Left lung (tissue), 10 donors: ENCODE data around the gene MLLT1. TPM values are rescaled to one million over a fixed set of nuclear protein-coding genes. Genes with fewer than 3 reads are reported as not detected.

Experiments used
- ATAC-seq: fragments of 200-7000 bp; cut with Tn5 transposase; one replicate; pipeline ENCODE4 v1.9.1; 2020; ENCODE audit warnings: moderate library complexity
- DNase-seq, 4 donors: peaks; one replicate each; pipeline ENCODE4 v3.0.0-alpha.2; 2013 to 2020
- H3K27ac ChIP-seq, 2 donors: fragments of 200-600 bp; sonication (generic) in 1 of 2; one replicate each; pipeline versions ENCODE4 v1.5.0 to v1.8.0; 2020 to 2021
- H3K27me3 ChIP-seq, 2 donors: fragments of 200-600 bp; sonication (generic) in 1 of 2; one replicate each; pipeline versions ENCODE4 v1.5.0 to v1.8.0; 2020 to 2021
- H3K36me3 ChIP-seq, 2 donors: fragments of 200-600 bp; sonication (generic) in 1 of 2; one replicate each; pipeline versions ENCODE4 v1.5.0 to v1.8.0; 2020 to 2021
- H3K4me1 ChIP-seq, 2 donors: fragments of 200-600 bp; one replicate each; pipeline ENCODE4 v1.8.0; 2021
- H3K4me3 ChIP-seq, 2 donors: fragments of 200-600 bp; sonication (generic) in 1 of 2; one replicate each; pipeline versions ENCODE4 v1.5.0 to v1.8.0; 2020 to 2021; ENCODE audit warnings: mild to moderate bottlenecking in 1 of 2
- H3K9me3 ChIP-seq, 2 donors: fragments of 200-600 bp; sonication (generic) in 1 of 2; one replicate each; pipeline versions ENCODE4 v1.5.0 to v1.8.0; 2020 to 2021
- intact Hi-C, 2 donors: fragments of 100-400 bp; cut with DNase I; formaldehyde crosslinking; loops; one replicate each; pipeline versions ENCODE4 v1.11.2 to v1.14.2; 2022
- polyA plus RNA-seq, 6 donors: library from polyadenylated mRNA; unstranded; fragments of 120-200 nt; gene quantifications; one replicate each; pipeline ENCODE4 v1.2.1, GENCODE V29; 2013; ENCODE audit not compliant: insufficient read length in 6 of 6
- total RNA-seq, 2 donors: library from RNA; stranded (reverse); fragmentation: NEBNext Ultra II Directional; extraction: Animal tissue kit (Norgen Biotek cat#: 25700); gene quantifications; one replicate each; pipeline ENCODE4 v1.2.1, GENCODE V29; 2021
- TF ChIP-seq, protein P1 (sequence below), 2 donors: fragments of 200-600 bp; sonication (generic) in 1 of 2; IDR thresholded peaks; one replicate each; pipeline versions ENCODE4 v1.5.0 to v1.8.0; 2021; ENCODE audit warnings: antibody characterized with exemption in 2 of 2
- donor health status: DM: no; HTN: yes; CAD: no.
- donor health status: DM: no; HTN: no; CAD: no.

The MLLT1 gene
- total and polyA plus RNA-seq, 8 donors = 69.3 to 106 (median 81.4) TPM

DNA sequence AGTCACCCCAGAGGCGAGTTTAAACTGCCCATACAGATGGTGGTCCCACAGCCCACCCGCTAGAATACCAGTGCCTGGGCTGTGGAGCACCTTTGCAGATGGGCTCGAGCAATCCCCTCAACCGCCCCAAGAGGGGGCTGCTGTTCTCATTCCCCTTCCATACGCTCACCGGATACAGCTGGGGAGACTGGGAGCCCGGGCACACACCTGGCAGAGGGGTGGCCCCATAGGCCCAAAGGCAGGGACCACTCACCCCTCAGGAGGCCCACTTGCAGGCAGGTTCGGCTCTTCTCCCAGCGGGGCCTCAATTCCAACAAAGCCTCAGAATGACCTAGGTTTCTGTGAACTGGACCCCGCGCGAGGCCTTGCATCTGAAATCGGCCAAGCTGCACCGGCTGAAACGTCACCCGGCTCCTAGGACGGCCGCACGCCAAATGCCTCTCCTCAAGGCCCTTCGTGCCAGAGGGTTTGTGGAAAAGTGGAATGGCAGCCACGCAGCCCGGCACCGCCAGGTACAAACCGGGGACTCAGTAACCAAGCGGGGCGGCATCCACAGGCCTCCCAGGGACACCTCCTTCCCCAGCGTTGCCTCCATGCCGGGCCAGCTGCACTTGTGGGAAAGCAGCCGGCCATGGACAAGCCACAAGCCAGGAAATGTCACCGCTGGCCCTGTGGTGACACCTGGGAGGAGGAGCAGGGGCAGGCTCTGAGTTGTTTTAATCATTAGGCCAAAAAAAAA is 18.7 kb downstream of the MLLT1 start:
- peaks cover 0 to 81% of the 10 kb centered on the region in 2 donors for H3K36me3 ChIP-seq

DNA sequence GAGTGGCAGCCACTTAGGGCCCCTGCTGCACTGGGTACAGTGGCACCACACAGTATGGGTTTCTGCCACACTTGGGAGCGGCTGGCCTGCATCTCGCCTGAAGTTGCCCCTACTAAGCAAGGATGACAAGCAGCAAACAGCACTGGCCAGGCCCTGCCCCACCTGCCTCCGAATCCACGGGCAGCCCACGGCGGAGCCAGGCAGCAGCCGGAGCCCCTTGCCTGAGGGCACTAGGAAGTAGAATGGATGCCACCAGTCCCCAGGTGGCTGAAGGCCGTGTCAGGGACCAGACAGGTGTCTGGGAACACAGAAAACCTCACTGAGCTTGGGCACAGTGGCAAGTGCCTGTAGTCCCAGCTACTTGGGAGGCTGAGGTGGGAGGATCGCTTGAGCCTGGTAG is 19.4 kb downstream of the MLLT1 start:
- Histone ChIP-seq H3K36me3 (peaks cover 0 to 77% of the 10 kb centered on the region in 2 donors), H3K27ac (no peak overlapping the region), H3K27me3 (no peaks in the 10 kb centered on the region), H3K9me3 (no peaks in the 10 kb centered on the region), H3K4me1 (peaks cover 0 to 62% of the 10 kb centered on the region in 2 donors), H3K4me3 (no peak overlapping the region)
- TF ChIP-seq, protein P1, sequence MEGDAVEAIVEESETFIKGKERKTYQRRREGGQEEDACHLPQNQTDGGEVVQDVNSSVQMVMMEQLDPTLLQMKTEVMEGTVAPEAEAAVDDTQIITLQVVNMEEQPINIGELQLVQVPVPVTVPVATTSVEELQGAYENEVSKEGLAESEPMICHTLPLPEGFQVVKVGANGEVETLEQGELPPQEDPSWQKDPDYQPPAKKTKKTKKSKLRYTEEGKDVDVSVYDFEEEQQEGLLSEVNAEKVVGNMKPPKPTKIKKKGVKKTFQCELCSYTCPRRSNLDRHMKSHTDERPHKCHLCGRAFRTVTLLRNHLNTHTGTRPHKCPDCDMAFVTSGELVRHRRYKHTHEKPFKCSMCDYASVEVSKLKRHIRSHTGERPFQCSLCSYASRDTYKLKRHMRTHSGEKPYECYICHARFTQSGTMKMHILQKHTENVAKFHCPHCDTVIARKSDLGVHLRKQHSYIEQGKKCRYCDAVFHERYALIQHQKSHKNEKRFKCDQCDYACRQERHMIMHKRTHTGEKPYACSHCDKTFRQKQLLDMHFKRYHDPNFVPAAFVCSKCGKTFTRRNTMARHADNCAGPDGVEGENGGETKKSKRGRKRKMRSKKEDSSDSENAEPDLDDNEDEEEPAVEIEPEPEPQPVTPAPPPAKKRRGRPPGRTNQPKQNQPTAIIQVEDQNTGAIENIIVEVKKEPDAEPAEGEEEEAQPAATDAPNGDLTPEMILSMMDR (IDR thresholded peaks at IDR 0.05) = no peak
- intact Hi-C loops = no loop called here
- DNase-seq (no peak), ATAC-seq (no peak)

More for the DNA sequence above, 18.7 kb downstream of the MLLT1 start:
- DNase-seq (no peak), ATAC-seq (peak; percentile 63)
- Histone ChIP-seq H3K4me1 (peaks cover 0 to 61% of the 10 kb centered on the region in 2 donors), H3K27ac (peak overlapping the region in 1 of 2 donors; percentile 33), H3K27me3 (no peaks in the 10 kb centered on the region), H3K4me3 (no peak overlapping the region), H3K9me3 (no peaks in the 10 kb centered on the region)
- TF ChIP-seq, protein P1 (IDR thresholded peaks at IDR 0.05) = peak; percentile 32 to 56
- intact Hi-C loops = no loop called here

GRCh38 chr19:6259312-6259861 is 20.4 kb downstream of the MLLT1 start:
- TF ChIP-seq, protein P1 (IDR thresholded peaks at IDR 0.05) = no peak
- H3K4me1 ChIP-seq = peaks cover 0 to 59% of the 10 kb centered on the region in 2 donors
- no peak for ATAC-seq
- no peaks in the 10 kb centered on the region for H3K9me3 ChIP-seq
- H3K27ac ChIP-seq = no peak overlapping the region
- H3K36me3 ChIP-seq = peaks cover 0 to 79% of the 10 kb centered on the region in 2 donors
- intact Hi-C loops = no loop called here
- H3K27me3 ChIP-seq = no peaks in the 10 kb centered on the region
- peak in 1 of 4 donors; percentile 42 for DNase-seq
- H3K4me3 ChIP-seq = no peak overlapping the region

- TF ChIP-seq, protein P1 (IDR thresholded peaks at IDR 0.05) = no peak
- DNase-seq = no peak
- H3K36me3 ChIP-seq = peaks cover 0 to 77% of the 10 kb centered on the region in 2 donors
- intact Hi-C loops = no loop called here
- H3K27ac ChIP-seq = no peak overlapping the region
- peaks cover 0 to 54% of the 10 kb centered on the region in 2 donors for H3K4me1 ChIP-seq
- no peaks in the 10 kb centered on the region for H3K27me3 ChIP-seq
- ATAC-seq = no peak
- no peak overlapping the region for H3K4me3 ChIP-seq
- no peaks in the 10 kb centered on the region for H3K9me3 ChIP-seq
These were observed 20.9 kb downstream of the MLLT1 start for GRCh38 chr19:6258812-6259311.
